A673 (cell line): ENCODE results near the gene CCDC183. TPM values are rescaled to one million over a fixed set of nuclear protein-coding genes. Genes with fewer than 3 reads are reported as not detected.
"Not testable (repeated sequence)": the region's sequence is repeated elsewhere in the genome, so short reads cannot be mapped to it uniquely, and the experiment has no call there.

Experiments used
- BruUV-seq: library from RNA; stranded (reverse); fragments of 400-500 nt; replicated peaks from 2 replicates; lab custom pipeline; 2021; lab: Mats Ljungman, UMichigan
- CTCF ChIA-PET: fragments of 300-600 bp; sonication (Branson Sonifier 250); formaldehyde crosslinking; loops from one replicate; lab custom pipeline; 2022; ENCODE audit warnings: antibody characterized with exemption; lab: Charles Lee
- POLR2A ChIA-PET: fragments of 300-600 bp; sonication (Branson Sonifier 250); formaldehyde crosslinking; loops from one replicate; lab custom pipeline; 2022; ENCODE audit warnings: antibody characterized with exemption; ENCODE audit not compliant: low non-redundant PET; lab: Charles Lee
- DNase-seq: peaks from one replicate; pipeline ENCODE4 v3.0.0-alpha.2; 2015; ENCODE audit warnings: low spot score
- H3K27ac ChIP-seq: fragments of 200-600 bp; sonication (generic); 2 replicates; pipeline ENCODE4 v1.5.1; 2016; ENCODE audit warnings: mixed run types, low read depth, mild to moderate bottlenecking, mixed read lengths, antibody characterized with exemption, low read length; ENCODE audit not compliant: poor library complexity, severe bottlenecking
- H3K27me3 ChIP-seq: fragments of 200-600 bp; sonication (generic); replicated peaks from 2 replicates; pipeline ENCODE4 v1.6.1; 2017; ENCODE audit warnings: mixed run types, low read depth, mild to moderate bottlenecking, mixed read lengths, antibody characterized with exemption, low read length; ENCODE audit not compliant: insufficient read depth, poor library complexity
- H3K36me3 ChIP-seq: fragments of 200-600 bp; sonication (generic); 2 replicates; pipeline ENCODE4 v1.6.1; 2016; ENCODE audit warnings: mixed run types, mild to moderate bottlenecking, mixed read lengths, antibody characterized with exemption, low read length; ENCODE audit not compliant: insufficient read depth, poor library complexity, severe bottlenecking
- H3K4me1 ChIP-seq: fragments of 200-600 bp; sonication (generic); 2 replicates; pipeline ENCODE4 v1.6.1; 2017; ENCODE audit warnings: mixed run types, mild to moderate bottlenecking, mixed read lengths, antibody characterized with exemption, low read length; ENCODE audit not compliant: insufficient read depth, poor library complexity, severe bottlenecking
- H3K4me3 ChIP-seq: fragments of 200-600 bp; sonication (generic); 2 replicates; pipeline ENCODE4 v1.5.1; 2016; ENCODE audit warnings: low read depth, mixed run types, mild to moderate bottlenecking, mixed read lengths, low read length; ENCODE audit not compliant: poor library complexity, severe bottlenecking
- H3K9me3 ChIP-seq: fragments of 200-600 bp; sonication (generic); 2 replicates; pipeline ENCODE4 v1.6.1; 2016; ENCODE audit warnings: mixed run types, low read depth, mild to moderate bottlenecking, mixed read lengths, antibody characterized with exemption, low read length; ENCODE audit not compliant: poor library complexity, severe bottlenecking
- EZH2 ChIP-seq: fragments of 200-600 bp; sonication (generic); IDR thresholded peaks from 2 replicates; pipeline ENCODE4 v1.6.1; 2017; ENCODE audit warnings: borderline replicate concordance, low read depth, mild to moderate bottlenecking, mixed read lengths, antibody characterized with exemption, low read length; ENCODE audit not compliant: poor library complexity, severe bottlenecking
- intact Hi-C: fragments of 100-400 bp; cut with micrococcal nuclease; formaldehyde crosslinking; loops from one replicate; pipeline ENCODE4 v1.10.0; 2022; ENCODE audit not compliant: unreplicated experiment
- total RNA-seq: library from RNA; stranded (reverse); gene quantifications from 2 replicates; pipeline ENCODE4 v1.2.3, GENCODE V29; 2021
- TF ChIP-seq, protein P1 (sequence below): fragments of 300-800, 200-600 bp; sonication (generic); conservative IDR thresholded peaks from 2 replicates; pipeline ENCODE4 v1.5.1; 2017; ENCODE audit warnings: low read depth, mild to moderate bottlenecking, antibody characterized with exemption, low read length, moderate library complexity, mixed read lengths

Gene CCDC183
- total RNA-seq, 1 experiment from 2014 or later: not detected

DNA sequence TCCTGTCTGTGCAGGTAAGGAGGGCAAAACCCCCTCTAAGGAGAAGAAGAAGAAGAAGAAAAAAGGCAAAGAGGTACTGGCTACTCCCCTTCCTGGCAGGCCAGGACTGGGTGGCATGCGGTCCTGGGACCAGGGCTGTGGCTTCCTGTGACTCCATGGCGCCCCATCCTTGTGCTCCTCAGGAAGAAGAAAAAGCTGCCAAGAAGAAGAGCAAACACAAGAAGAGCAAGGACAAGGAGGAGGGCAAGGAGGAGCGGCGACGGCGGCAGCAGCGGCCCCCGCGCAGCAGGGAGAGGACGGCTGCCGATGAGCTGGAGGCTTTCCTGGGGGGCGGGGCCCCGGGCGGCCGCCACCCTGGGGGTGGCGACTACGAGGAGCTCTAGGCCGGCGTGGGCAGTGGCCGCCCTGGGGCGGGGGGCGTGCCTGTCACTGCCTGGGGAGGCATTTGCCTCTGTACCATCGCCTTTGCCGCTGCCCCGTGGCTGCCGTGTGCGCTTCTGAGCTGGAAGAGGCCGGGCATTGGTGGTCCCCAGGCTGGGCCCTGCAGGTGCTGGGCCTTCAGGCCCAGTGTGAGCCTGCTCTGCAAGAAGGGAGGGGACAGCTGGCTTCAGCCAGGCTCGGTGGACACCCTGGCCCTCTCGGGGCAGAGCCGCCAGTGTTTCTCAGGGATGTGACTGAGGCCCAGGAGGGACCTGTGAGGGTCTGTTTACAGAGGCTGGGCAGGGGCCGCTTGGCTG is 44.2 kb downstream of the CCDC183 start:
- no peak overlapping the region for H3K4me3 ChIP-seq
- H3K9me3 ChIP-seq: no peaks in the 10 kb centered on the region
- H3K36me3 ChIP-seq: peaks cover 26% of the 10 kb centered on the region
- ChIA-PET CTCF (no interaction called here), POLR2A (no interaction called here)
- no peaks in the 10 kb centered on the region for H3K27me3 ChIP-seq
- TSS peak; percentile 91 for BruUV-seq
- peaks cover 32% of the 10 kb centered on the region for H3K4me1 ChIP-seq
- DNase-seq: peak; percentile 76
- peak overlapping the region; percentile 48 for H3K27ac ChIP-seq
- intact Hi-C loops: loop anchor here (5.0 kb wide), 1 partner anchor 38 kb away; no protein-coding TSS in a partner anchor
- TF ChIP-seq EZH2: no peak
- TF ChIP-seq, protein P1, sequence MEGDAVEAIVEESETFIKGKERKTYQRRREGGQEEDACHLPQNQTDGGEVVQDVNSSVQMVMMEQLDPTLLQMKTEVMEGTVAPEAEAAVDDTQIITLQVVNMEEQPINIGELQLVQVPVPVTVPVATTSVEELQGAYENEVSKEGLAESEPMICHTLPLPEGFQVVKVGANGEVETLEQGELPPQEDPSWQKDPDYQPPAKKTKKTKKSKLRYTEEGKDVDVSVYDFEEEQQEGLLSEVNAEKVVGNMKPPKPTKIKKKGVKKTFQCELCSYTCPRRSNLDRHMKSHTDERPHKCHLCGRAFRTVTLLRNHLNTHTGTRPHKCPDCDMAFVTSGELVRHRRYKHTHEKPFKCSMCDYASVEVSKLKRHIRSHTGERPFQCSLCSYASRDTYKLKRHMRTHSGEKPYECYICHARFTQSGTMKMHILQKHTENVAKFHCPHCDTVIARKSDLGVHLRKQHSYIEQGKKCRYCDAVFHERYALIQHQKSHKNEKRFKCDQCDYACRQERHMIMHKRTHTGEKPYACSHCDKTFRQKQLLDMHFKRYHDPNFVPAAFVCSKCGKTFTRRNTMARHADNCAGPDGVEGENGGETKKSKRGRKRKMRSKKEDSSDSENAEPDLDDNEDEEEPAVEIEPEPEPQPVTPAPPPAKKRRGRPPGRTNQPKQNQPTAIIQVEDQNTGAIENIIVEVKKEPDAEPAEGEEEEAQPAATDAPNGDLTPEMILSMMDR: no peak

DNA sequence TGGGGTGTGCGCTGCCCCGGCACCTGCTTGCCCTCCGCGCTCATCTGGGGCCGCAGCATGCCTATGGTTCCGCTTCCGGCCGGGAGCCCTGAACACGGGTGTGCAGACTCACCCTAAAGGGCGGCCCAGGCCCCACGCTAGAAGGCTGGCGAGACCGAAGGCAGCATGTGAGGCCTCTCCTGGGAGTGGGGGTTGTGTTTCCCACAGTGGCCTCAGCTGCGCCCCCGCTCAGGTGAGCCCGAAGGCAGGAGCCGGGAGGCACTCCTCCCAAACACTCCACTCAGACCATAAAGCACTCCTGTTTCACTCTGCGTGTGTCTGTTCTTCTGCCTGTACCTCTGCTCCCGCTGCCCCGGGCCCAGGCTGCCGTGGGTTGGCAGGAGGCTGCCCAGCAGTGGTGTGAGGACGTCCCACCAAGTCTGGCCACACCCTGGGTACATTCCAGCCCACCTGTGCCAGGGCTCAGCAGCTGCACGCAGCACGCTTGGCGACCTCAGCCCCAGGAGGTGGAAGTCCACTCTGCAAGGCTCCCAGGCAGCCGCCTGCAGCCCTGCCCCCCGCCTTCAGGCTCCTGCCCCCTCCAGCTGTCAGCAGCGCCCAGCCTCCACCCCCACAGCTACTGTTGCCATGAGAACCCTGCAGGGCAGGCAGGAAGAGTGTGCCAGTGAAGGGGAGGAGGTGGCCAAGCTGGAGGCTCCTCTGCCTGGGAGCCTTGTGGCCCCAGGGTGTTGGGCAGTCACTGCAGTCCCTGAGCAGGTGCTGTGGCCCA is 44.9 kb downstream of the CCDC183 start:
- H3K27me3 ChIP-seq: no peaks in the 10 kb centered on the region
- H3K4me3 ChIP-seq: no peak overlapping the region
- BruUV-seq: no TSS peak
- H3K9me3 ChIP-seq: no peaks in the 10 kb centered on the region
- POLR2A ChIA-PET: no interaction called here
- peak overlapping the region; percentile 48 for H3K27ac ChIP-seq
- peaks cover 32% of the 10 kb centered on the region for H3K4me1 ChIP-seq
- CTCF ChIA-PET: no interaction called here
- intact Hi-C loops: loop anchor here (5.0 kb wide), 1 partner anchor 39 kb away; no protein-coding TSS in a partner anchor
- DNase-seq: peak; percentile 92
- TF ChIP-seq, protein P1: no peak
- no peak for TF ChIP-seq EZH2
- H3K36me3 ChIP-seq: peaks cover 26% of the 10 kb centered on the region

DNA sequence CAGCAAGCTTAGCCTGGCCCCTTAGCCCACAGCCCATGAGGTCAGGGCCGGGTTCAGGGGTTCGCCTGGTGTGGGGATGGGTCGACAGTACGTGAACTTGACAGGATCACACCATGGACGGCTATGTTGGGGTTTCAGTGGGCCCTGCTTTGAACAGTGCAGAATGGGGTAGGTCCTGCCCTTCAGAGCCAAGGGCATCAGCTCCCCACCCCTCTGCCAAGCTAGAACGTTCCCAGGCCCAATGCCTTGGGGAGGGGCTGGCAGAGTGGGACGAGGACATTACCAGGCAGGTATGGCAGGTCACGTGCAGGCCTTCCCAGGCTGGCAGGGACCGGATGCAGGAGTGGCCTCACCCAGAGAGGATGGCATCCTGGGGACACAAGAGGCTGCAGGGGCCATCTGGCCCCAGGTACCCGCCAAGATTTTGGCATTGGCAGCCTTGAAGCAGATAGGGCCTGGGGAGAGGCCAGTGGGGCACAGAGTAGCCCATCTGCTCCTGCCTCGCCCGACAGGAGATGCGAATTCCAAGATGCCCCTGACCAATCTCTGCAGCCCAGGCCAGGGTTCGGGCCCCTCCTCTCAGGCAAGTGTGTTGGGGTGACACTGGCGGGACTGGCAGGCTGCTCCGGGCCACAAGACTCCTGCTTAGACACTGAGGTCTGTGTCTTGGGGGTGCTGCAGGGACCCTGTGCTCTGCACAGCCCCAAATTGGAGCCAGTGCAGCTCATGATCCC is 45.7 kb downstream of the CCDC183 start:
- BruUV-seq, POLR2A ChIA-PET, H3K9me3 ChIP-seq, H3K27me3 ChIP-seq, DNase-seq: not testable (repeated sequence)
- H3K36me3 ChIP-seq: peaks cover 23% of the 10 kb centered on the region
- peak overlapping the region; percentile 48 for H3K27ac ChIP-seq
- intact Hi-C loops: loop anchor here (5.0 kb wide), 1 partner anchor 40 kb away; no protein-coding TSS in a partner anchor
- CTCF ChIA-PET: interaction anchor here (0.7 to 1.1 kb wide), 4 partner anchors 19 to 193 kb away, joined by 3 to 4 read pairs (median 3); no protein-coding TSS in a partner anchor
- H3K4me1 ChIP-seq: peaks cover 32% of the 10 kb centered on the region
- H3K4me3 ChIP-seq: peak overlapping the region; percentile 35
